ENCODE measurements around the gene HDAC4.

HDAC4 gene

DNA sequence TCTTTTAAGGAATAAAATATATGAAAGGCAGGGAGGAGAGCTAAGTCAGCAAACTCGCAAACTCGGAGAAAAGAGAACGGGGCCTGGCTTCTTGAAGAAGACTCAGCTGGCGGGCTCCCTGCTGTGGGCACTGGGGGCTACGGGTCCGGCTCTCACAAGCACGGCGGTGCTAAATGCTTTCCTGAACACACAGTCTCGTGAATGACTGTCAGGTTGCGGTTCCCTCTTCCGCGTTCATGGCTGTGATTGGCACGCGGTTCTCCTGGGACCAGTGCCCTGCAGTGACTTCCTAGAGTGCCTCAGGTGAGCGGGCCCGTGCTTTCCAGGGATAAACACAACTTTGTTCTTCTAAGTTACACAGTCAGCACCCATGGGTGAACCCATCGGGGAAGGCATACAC, 208.4 kb downstream of the HDAC4 start:
- Histone ChIP-seq H3K4me3 (no peak overlapping the region), H3K27ac (no peak overlapping the region)

DNA sequence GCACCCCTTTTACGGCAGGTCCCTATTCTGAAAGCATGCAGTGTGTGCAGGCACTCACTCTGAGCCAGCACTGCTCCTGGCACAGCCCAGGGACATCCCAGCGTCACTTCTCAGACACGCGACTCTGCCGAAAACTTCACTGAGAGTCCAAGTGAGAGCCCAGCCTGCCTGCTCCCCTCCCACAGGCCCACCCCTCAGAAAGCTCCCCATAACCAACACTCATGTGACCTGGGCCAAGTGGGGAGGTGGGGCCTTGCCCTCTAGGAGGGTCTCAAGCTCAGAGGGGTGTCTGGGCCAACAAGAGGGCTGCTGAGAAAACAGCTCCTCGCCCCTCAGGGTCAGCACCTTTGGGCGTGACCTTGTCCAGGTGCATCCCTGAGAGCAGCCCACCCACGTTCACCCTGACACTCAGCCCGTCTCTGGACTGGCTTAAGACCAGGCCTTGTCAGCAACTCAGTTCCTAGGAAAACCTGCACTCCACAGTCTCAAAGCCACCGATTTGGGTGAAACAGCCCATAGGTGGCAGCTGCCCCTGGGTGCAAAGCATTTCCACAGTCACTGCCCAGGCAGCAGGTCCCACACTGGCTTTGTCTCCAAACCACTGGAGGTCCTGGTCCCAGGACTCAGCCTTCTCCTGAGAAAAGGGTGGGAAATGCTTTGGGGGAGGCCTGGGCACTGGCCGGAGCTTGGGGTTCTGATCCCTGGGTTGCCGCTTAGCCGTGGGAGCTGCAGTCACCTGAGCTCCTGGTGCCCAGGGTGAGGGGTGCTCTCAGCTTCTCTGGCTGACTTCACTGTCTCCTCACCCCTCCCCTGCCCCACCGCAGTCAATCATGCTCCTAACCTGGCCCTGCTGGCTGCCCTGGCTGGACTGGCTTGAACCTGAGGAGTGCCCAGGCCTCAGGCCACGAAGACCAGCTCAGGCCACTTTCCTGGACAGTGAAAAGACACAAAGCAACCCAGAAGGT, 209.6 kb downstream of the HDAC4 start:
- H3K27ac ChIP-seq: no peak overlapping the region
- H3K4me3 ChIP-seq: no peak overlapping the region

- Histone ChIP-seq H3K27ac (no peak overlapping the region), H3K4me3 (no peak overlapping the region)
These were observed 210.5 kb downstream of the HDAC4 start for GRCh38 chr2:239190361-239190760.

- no peak overlapping the region for H3K27ac ChIP-seq
- H3K4me3 ChIP-seq: no peak overlapping the region
These were observed 211.1 kb downstream of the HDAC4 start for GRCh38 chr2:239189711-239190131.

DNA sequence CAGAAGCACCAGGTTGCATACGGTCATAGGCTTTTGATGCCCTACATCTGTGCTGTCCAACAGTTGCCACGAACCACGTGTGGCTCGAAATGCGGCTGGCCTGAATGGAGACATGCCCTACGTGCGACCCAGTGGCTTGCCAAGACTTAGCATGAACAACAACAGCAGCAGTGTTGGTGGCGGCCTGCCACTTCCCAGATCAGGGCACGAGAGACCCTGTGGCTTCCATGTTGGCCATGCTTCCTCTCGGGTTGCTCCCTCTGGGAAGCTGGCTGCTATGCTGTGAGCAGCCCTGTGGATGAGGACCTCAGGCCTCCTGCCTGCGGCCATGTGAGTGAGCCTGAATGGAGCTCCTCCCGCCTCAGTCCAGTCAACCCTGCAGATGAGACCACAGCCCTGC, 212.3 kb downstream of the HDAC4 start:
- Histone ChIP-seq H3K4me3 (no peak overlapping the region), H3K27ac (no peak overlapping the region)

- H3K27ac ChIP-seq: no peak overlapping the region
- H3K4me3 ChIP-seq: no peak overlapping the region
These were observed 213.2 kb downstream of the HDAC4 start for GRCh38 chr2:239187464-239188253.

- H3K4me3 ChIP-seq: no peak overlapping the region
- no peak overlapping the region for H3K27ac ChIP-seq
These were observed 214.1 kb downstream of the HDAC4 start for GRCh38 chr2:239186516-239187357.

DNA sequence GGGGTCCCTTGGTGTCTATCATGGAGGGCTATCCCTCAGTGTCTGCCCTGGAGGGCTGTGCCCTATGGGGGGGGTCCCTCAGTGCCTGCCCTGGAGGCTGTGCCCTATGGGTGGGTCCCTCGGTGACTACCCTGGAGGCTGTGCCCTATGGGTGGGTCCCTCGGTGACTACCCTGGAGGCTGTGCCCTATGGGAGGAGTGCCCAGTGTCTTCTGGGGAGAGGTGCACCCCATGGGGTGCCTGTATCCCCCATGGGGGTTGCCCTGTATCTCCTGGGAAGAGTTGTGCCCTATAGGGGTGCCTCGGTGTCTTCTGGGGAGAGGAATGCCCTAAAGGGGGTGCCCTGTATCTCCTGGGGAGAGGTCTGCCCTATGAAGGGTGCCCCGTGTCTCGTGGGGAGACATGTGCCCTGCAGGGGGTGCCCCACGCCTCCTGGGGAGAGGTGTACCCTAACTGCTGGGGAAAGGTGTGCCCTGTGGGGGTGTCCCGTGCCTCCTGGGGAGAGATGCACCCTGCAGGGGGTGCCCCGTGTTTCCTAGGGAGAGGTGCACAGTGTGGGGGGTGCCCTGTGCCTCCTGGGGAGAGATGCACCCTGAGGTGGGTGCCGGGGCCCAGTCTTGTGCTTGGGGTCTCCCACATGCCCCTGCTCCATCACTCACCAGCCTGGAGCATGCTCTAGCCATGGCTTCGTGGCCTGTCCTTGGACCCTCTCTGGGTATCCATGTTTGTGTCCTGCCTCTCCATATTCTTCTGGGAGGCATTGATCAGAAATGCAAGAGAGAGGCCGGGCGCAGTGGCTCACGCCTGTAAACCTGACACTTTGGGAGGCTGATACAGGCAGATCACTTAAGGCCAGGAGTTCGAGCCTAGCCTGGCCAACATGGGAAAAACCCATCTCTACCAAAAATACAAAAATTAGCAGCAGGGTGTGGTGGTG, 215.6 kb downstream of the HDAC4 start:
- no peak overlapping the region for H3K27ac ChIP-seq
- no peak overlapping the region for H3K4me3 ChIP-seq

- no peak overlapping the region for H3K4me3 ChIP-seq
- no peak overlapping the region for H3K27ac ChIP-seq
These were observed 216.6 kb downstream of the HDAC4 start for GRCh38 chr2:239184179-239184578.

DNA sequence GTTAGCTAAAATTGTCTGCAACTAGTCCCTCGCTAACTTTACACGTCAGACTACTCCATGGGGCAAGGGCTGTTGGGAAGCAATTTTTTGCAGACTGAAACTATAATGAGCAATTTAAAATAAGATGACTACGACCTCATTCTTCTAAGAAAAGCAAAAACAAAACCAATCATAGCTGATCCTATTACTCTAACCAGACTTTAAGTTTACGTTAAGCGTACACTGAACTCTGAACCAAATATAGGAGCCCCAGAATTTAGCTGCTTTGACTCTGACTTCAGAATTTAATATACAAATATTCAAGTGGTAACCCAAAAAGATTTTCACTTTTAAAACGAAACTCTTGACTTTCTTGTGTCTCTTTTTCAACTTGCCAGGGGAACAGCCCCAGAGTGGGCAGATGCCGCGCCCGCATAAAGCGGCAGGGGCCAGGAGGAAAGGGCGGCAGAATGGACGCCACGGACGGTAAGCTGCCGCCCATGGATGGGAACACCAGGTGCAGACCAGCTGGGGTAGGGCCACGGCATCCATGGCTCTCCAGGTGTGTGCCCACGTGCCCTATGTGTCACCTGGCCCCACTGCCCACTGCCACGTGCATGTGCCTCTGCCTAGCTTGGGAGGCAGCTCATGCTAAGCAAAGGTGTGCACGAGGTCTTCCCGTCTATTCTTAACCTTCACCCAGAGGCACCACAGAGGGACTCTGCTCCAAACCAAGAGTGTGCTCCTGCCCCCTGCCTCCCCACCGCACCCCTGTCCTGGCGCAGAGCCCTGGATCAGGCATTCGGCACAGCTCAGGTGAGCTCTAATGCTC, 217.6 kb downstream of the HDAC4 start:
- Histone ChIP-seq H3K4me3 (no peak overlapping the region), H3K27ac (no peak overlapping the region)

DNA sequence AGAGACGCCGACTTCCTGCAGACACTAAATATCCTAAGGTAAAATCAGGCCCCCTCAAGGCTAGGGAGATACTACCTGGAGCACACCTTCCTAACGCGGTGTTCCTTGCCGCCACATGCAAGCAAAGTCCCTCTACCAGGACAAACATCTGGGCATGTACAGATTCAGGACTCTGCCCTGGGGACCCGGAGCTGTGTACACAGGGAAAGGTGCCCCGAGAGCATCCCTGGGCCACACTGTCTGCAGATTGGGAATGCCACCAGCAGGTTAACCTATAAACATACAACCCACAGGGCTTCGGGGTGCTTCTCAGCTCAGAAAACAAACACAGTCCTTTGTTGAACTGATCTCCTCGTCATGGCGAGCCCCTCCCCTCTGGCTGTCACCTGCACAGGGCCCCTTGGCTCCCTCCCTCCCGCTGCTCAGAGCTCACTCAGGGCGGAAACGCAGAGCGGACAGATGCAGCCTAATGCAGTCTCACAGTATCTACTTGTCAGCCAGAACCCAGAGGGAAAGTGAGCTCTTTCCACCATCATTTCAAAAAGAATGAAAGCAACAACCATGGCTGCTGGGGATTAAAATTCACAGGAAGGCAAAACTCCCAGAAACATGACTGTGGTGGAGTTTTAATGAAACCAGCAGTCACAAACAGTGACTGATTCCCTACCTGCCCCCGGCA, 218.8 kb downstream of the HDAC4 start:
- H3K4me3 ChIP-seq: no peak overlapping the region
- H3K27ac ChIP-seq: no peak overlapping the region

DNA sequence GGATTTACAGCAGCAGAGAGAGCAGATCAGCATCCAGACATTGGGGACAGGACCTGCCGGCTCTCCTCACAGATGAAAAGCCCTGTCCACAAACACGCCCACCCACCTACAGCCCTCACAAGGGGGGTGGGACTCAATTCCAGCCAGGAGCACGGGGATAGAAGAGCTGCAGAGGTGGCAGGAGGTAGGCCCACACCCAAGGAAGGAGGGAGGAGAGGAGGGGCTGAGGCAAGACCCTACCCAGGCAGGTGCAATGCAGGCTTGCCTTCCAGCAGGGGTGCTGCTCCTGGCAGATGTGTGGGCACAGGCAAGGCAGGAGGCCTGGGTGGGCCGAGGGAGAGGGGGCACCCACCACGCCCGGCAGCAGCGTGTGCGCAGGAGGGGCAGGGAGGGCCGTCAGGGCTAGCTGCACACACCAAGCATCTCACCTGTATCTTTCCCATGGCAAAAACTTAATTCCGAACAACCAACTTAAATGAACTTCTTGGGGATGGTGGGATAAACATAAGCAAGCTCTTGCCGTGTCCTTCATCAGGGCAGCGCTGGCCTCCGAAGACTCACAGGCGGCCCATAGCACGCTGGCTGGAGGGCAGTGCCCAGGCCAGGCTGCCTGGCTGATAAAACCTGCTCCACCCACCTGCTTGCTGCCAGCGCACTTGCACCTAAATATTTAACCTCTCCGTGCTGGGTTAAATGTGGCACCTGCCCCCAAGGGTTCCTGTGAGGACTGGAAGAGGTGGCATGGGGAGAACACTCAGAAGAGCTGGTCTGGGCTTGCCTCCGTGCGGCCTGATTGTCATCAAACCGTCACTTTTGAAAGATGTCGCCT, 219.5 kb downstream of the HDAC4 start:
- H3K27ac ChIP-seq: no peak overlapping the region

GRCh38 chr2:239180526-239181073, 220.2 kb downstream of the HDAC4 start:
- H3K27ac ChIP-seq: no peak overlapping the region
- no peak overlapping the region for H3K4me3 ChIP-seq

More for the DNA sequence above, 219.5 kb downstream of the HDAC4 start:
- no peak overlapping the region for H3K4me3 ChIP-seq

DNA sequence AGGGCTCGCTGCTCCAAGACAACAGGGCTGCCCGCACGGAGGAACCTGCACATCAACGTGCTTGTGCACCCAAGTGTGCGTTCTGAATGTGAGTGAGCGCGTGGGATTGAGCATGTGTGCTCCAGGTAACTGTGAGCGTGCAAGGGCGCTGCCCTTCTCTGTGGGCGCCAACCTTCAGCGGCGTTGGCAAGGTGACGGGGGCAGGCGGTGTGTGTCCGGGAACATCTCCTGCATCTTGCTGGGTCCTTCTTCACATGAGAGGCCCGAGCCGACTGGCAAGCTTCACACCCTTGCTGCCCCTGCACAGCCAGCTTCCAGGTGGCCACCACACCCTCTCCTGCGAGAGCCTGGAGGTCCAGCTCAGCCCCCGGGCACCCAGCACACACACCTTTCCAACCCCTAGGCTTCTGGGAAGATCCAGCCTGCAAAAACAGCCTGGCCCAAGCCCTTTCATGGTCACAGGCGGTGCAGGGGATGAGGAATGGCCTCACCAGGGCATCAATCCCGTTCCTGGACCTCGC, 220.9 kb downstream of the HDAC4 start:
- H3K27ac ChIP-seq: no peak overlapping the region
- no peak overlapping the region for H3K4me3 ChIP-seq

- Histone ChIP-seq H3K4me3 (no peak overlapping the region), H3K27ac (no peak overlapping the region)
These were observed 221.9 kb downstream of the HDAC4 start for GRCh38 chr2:239178954-239179353.

DNA sequence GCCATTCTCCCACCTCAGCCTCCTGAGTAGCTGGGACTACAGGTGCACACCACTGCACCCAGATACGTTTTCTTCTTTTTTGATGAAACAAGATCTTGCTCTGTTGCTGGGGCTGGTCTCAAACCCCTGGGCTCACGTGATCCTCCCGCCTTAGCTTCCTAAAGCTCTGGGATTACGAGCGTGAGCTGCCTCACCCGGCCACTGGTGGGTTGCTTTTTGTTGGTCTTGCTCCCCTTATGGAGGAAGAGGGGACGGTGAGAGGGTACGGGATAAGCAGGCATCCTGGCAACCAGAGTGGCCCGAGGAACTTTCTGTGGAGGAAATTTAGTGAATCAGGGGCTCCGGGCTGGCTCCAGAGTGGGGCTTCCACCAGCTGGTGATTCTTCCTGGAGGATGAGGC, 222.3 kb downstream of the HDAC4 start:
- Histone ChIP-seq H3K4me3 (no peak overlapping the region), H3K27ac (no peak overlapping the region)

Data from skin epidermis (tissue), 12 donors.